ENCODE measurements around the gene OR4F3.
"Not testable (repeated sequence)": the region's sequence is repeated elsewhere in the genome, so short reads cannot be mapped to it uniquely, and the experiment has no call there.

The OR4F3 gene

GRCh38 chr5:181366968-181367367, at the start of gene OR4F3:
Gene OR4F3 (plus strand): TSS chr5:181367268.
- not testable (repeated sequence) for DNase-seq

Data from NCI-H510A treated with DMSO at 0.1 percent for 48 hours (cell line).